Natural killer cell (primary cell): Measurements from ENCODE around the gene ABHD2. TPM values are rescaled to one million over a fixed set of nuclear protein-coding genes. Genes with fewer than 3 reads are reported as not detected.
A peak's percentile ranks its signal among the peaks of the same experiment; 100 is the strongest.

Source experiments
- ATAC-seq, 3 donors: fragments of 150-1000 bp in 2 of 3; fragments of 200-7000 bp in 1 of 3; cut with Tn5 transposase; 1 replicate in 1 of 3; 2 replicates in 2 of 3; pipeline ENCODE4 v1.10.0; 2021; ENCODE audit warnings: mild to moderate bottlenecking in 2 of 3, moderate library complexity in 2 of 3
- DNase-seq, 2 donors: peaks; one replicate each; pipeline versions ENCODE4 v3.0.0 to v3.0.0-alpha.2; 2013 to 2021; ENCODE audit warnings: mixed read lengths in 1 of 2
- H3K27ac ChIP-seq: one replicate; pipeline ENCODE4 v1.5.1; 2013; ENCODE audit warnings: mild to moderate bottlenecking, low read length
- H3K27me3 ChIP-seq: one replicate; pipeline ENCODE4 v1.6.1; 2013; ENCODE audit warnings: low read length; ENCODE audit not compliant: control insufficient read depth, insufficient read depth
- H3K36me3 ChIP-seq: one replicate; pipeline ENCODE4 v1.6.1; 2013; ENCODE audit warnings: low read length; ENCODE audit not compliant: control insufficient read depth, insufficient read depth
- H3K4me1 ChIP-seq: one replicate; pipeline ENCODE4 v1.6.1; 2013; ENCODE audit warnings: low read length; ENCODE audit not compliant: control insufficient read depth, insufficient read depth
- H3K4me3 ChIP-seq: one replicate; pipeline ENCODE4 v1.5.1; 2013; ENCODE audit warnings: low read length
- H3K9me3 ChIP-seq: one replicate; pipeline ENCODE4 v1.6.1; 2013; ENCODE audit warnings: low read length; ENCODE audit not compliant: control insufficient read depth, insufficient read depth
- H3K27ac Mint-ChIP-seq, 2 donors: one replicate each; pipeline ENCODE4 v1.8.0; 2022; ENCODE audit warnings: mild to moderate bottlenecking in 2 of 2, mixed read lengths in 2 of 2, moderate library complexity in 1 of 2
- H3K27me3 Mint-ChIP-seq, 2 donors: one replicate each; pipeline ENCODE4 v1.8.0; 2022; ENCODE audit warnings: low read depth in 2 of 2, mixed read lengths in 2 of 2
- H3K36me3 Mint-ChIP-seq: one replicate; pipeline ENCODE4 v1.8.0; 2022; ENCODE audit warnings: mixed read lengths
- H3K4me1 Mint-ChIP-seq, 2 donors: one replicate each; pipeline ENCODE4 v1.8.0; 2022; ENCODE audit warnings: mixed read lengths in 2 of 2
- H3K4me3 Mint-ChIP-seq: one replicate; pipeline ENCODE4 v1.8.0; 2022; ENCODE audit warnings: mild to moderate bottlenecking, moderate library complexity, mixed read lengths
- H3K9me3 Mint-ChIP-seq, 2 donors: one replicate each; pipeline ENCODE4 v1.8.0; 2022; ENCODE audit warnings: mixed read lengths in 2 of 2
- CTCF ChIP-seq: fragments of 200-600 bp; IDR thresholded peaks from one replicate; pipeline ENCODE4 v1.8.0; 2022; ENCODE audit warnings: antibody characterized with exemption
- WGBS: methylation state at CpG from one replicate; pipeline ENCODE4 v1.1.7; 2013; ENCODE audit warnings: missing lambda C conversion rate; ENCODE audit not compliant: insufficient coverage; 5-methylcytosine and 5-hydroxymethylcytosine counted together
- intact Hi-C: fragments of 100-400 bp; cut with micrococcal nuclease; formaldehyde crosslinking; loops from one replicate; pipeline ENCODE4 v1.14.2; 2022
- total RNA-seq, 4 donors: library from RNA; stranded (reverse); fragments of 120-200 nt in 1 of 4; gene quantifications; one replicate each; pipeline versions ENCODE4 v1.2.3 to v1.2.4, GENCODE V29; 2013 to 2022

Gene ABHD2
- total RNA-seq, 3 donors from 2014 or later (not counting 1 experiment from before 2014, with no cell fraction given): 187 to 236 (median 191) TPM

GRCh38 chr15:89136818-89137772 lies 48.8 kb downstream of the ABHD2 start:
- Histone ChIP-seq H3K4me3 (no peak overlapping the region), H3K4me1 (peaks cover 84% of the 10 kb centered on the region), H3K27ac (peak overlapping the region; percentile 83), H3K9me3 (no peaks in the 10 kb centered on the region), H3K36me3 (no peaks in the 10 kb centered on the region), H3K27me3 (no peaks in the 10 kb centered on the region)
- WGBS: 46% methylated on average over 11 of the region's 11 CpGs
- Mint-ChIP-seq H3K4me1 (peaks cover 81 to 84% of the 10 kb centered on the region in 2 donors), H3K27me3 (no peaks in the 10 kb centered on the region), H3K27ac (peak overlapping the region in 1 of 2 donors; percentile 95), H3K36me3 (peaks cover 12% of the 10 kb centered on the region), H3K4me3 (peak overlapping the region; percentile 78), H3K9me3 (peaks cover 2% of the 10 kb centered on the region in 2 donors)
- intact Hi-C loops: no loop called here
- TF ChIP-seq CTCF: no peak
- ATAC-seq (peak; percentile 63 to 77 (median 75)), DNase-seq (peak; percentile 41 to 60)

- Mint-ChIP-seq H3K36me3 (peaks cover 12% of the 10 kb centered on the region), H3K4me3 (no peak overlapping the region), H3K9me3 (peaks cover 2% of the 10 kb centered on the region in 2 donors), H3K27me3 (no peaks in the 10 kb centered on the region), H3K4me1 (peaks cover 84 to 87% of the 10 kb centered on the region in 2 donors), H3K27ac (peak overlapping the region in 1 of 2 donors; percentile 95)
- intact Hi-C loops: no loop called here
- 74% methylated on average over 3 of the region's 3 CpGs for WGBS
- Histone ChIP-seq H3K27me3 (no peaks in the 10 kb centered on the region), H3K27ac (peak overlapping the region; percentile 83), H3K36me3 (no peaks in the 10 kb centered on the region), H3K4me1 (peaks cover 85% of the 10 kb centered on the region), H3K9me3 (no peaks in the 10 kb centered on the region), H3K4me3 (no peak overlapping the region)
- no peak for DNase-seq
- no peak for TF ChIP-seq CTCF
- ATAC-seq: no peak
Observed at GRCh38 chr15:89137926-89138325, 49.7 kb downstream of the ABHD2 start.

GRCh38 chr15:89138999-89139612 lies 50.9 kb downstream of the ABHD2 start:
- Histone ChIP-seq H3K27me3 (no peaks in the 10 kb centered on the region), H3K9me3 (no peaks in the 10 kb centered on the region), H3K4me3 (no peak overlapping the region), H3K27ac (no peak overlapping the region), H3K4me1 (peaks cover 84% of the 10 kb centered on the region), H3K36me3 (no peaks in the 10 kb centered on the region)
- Mint-ChIP-seq H3K4me1 (peaks cover 87% of the 10 kb centered on the region in 2 donors), H3K27ac (peak overlapping the region in 1 of 2 donors; percentile 95), H3K4me3 (peak overlapping the region; percentile 25), H3K9me3 (peaks cover 2% of the 10 kb centered on the region in 2 donors), H3K36me3 (peaks cover 12% of the 10 kb centered on the region), H3K27me3 (no peaks in the 10 kb centered on the region)
- intact Hi-C loops: no loop called here
- no peak for ATAC-seq
- 96% methylated on average over 8 of the region's 10 CpGs for WGBS
- no peak for TF ChIP-seq CTCF
- DNase-seq: no peak
